M059J (cell line): ENCODE measurements around the gene MEIS3. TPM values are rescaled to one million over a fixed set of nuclear protein-coding genes. Genes with fewer than 3 reads are reported as not detected.

Experiments used
- DNase-seq: peaks from one replicate; pipeline ENCODE4 v3.0.0-alpha.2; 2012; ENCODE audit warnings: low read depth
- total RNA-seq: library from RNA; depleted of rRNA; stranded (reverse); fragments of >200 nt; shearing (Covaris generic); gene quantifications from 2 replicates; pipeline ENCODE4 v1.2.3, GENCODE V29; 2014; rRNA removed

The MEIS3 gene
- total RNA-seq, 1 experiment from 2014 or later = 5.4 TPM

DNA sequence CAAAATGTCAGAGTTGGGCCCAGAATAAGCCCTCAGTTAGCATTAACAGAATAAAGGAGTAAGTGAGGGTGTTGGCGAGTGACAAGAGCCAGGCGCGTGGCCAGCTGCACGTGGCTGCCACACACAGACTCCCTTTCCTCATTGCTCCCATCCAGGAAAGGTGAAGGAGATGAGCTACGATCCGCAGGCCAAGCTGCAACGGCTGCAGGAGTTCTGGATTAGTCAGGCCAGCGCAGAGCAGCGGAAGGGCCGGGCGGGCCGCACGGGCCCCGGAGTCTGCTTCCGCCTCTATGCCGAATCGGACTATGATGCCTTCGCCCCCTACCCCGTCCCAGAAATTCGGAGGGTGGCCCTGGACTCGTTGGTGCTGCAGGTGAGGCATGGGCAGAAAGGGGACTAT is 57.0 kb downstream of the MEIS3 start:
- no peak for DNase-seq

DNA sequence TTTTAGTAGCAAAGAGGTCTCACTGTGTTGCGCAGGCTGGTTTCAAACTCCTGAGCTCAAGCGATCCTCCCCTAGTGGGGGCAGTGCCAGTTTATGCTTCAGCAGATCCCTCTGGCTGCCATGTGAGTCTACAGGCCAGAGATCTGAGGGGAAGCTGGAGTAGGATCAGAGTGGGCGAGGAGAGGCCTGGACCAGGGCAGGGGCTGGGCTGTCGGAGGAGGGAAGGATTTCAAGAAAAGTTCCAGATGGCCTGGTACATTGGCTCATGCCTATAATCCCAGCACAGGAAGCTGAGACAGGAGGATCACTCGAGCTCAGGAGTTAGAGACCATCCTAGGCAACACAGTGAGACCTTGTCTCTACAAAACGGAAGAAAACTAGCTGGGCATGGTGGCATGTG is 60.4 kb downstream of the MEIS3 start:
- DNase-seq = no peak

DNA sequence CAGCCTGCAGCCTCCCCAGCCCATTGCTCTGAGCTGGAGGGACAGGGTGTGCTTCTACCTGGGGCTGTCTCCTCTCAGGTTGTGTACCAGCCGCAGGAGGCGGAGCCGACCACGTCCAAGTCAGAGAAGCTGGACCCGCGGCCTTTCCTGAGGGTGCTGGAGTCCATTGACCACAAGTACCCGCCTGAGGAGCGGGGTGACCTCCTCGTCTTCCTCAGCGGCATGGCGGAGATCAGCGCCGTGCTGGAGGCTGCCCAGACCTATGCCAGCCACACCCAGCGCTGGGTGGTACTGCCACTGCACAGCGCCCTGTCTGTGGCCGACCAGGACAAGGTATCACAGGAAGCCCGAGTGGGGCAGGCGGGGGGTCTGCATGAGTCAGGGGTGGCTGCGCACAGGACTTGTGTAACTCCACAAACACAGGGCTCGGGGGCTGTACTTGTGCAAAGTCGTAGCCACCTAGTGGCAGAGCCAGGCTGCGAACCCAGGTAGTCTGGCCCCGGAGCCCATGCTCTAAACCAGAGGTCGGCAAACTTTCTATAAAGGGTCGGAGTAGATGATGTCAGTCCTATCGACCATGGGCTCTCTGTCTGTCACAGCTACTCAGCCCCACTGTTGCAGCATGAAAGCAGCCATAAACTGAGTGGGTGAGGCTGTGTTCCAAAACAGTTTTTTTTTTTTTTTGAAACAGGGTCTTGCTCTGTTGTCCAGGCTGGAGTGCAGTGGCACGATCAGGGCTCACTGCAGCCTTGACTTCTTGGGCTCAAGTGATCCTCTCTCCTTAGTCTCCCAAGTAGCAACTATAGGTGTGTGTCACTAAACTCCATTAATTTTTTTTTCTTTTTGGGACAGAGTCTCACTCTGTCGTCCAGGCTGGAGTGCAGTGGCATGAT is 61.3 kb downstream of the MEIS3 start:
- DNase-seq = no peak

DNA sequence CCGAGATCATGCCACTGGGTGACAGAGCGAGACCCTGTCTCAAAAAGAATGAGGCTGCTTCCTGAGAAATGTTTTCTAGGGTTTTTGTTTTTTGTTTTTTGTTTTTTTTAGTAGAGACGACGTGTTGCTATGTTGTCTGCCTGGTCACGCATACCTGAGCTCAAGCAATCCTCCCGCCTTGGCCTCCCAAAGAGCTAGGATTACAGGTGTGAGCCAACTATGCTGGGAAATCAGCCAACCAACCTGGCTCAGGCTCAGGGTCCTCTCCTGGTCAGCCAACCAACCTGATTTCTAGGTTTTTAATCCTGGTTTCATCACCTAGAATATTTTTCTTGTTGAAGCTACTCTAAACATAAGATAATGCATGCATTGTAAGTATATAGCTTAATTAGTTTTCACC is 62.4 kb downstream of the MEIS3 start:
- no peak for DNase-seq

DNA sequence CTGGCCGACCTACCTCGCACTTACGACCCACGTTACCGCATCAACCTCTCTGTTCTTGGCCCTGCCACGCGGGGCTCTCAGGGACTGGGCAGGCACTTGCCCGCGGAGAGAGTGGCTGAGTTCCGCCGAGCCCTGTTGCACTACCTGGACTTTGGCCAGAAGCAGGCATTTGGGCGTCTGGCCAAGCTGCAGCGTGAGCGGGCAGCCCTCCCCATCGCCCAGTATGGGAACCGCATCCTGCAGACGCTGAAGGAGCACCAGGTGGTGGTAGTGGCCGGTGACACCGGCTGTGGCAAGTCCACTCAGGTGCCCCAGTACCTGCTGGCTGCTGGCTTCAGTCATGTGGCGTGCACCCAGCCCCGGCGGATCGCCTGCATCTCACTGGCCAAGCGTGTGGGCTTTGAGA is 66.0 kb downstream of the MEIS3 start:
- DNase-seq = no peak

Other genes with a start within 250 kb of the MEIS3 start
- gene BBC3, start 188.3 kb downstream of the MEIS3 start, total RNA-seq = 1.9 and 5.0 TPM in 2 replicates
- gene CCDC9, start 163.0 kb downstream of the MEIS3 start, total RNA-seq = 2.1 and 6.0 TPM in 2 replicates
- gene INAFM1, start 144.6 kb downstream of the MEIS3 start, total RNA-seq = 1.9 and 6.0 TPM in 2 replicates
- 0.05 TPM in 1 of 2 replicates, not detected in the other for gene C5AR1, start 109.7 kb downstream of the MEIS3 start, total RNA-seq
- 0.39 and 0.91 TPM in 2 replicates for gene C5AR2, start 87.4 kb downstream of the MEIS3 start, total RNA-seq
- 10.8 and 16.2 TPM in 2 replicates for gene DHX34, start 70.2 kb downstream of the MEIS3 start, total RNA-seq
- gene SLC8A2, start 52.4 kb upstream of the MEIS3 start, total RNA-seq = not detected in 2 replicates
- gene KPTN, start 64.7 kb upstream of the MEIS3 start, total RNA-seq = 3.4 and 11.1 TPM in 2 replicates
- gene NAPA, start 95.5 kb upstream of the MEIS3 start, total RNA-seq = 211 and 268 TPM in 2 replicates
- gene ZNF541, start 153.6 kb upstream of the MEIS3 start, total RNA-seq = 0.27 TPM in 1 of 2 replicates, not detected in the other
- gene BICRA, start 189.6 kb upstream of the MEIS3 start, total RNA-seq = 2.7 and 5.3 TPM in 2 replicates